Left ventricle myocardium inferior (tissue), 1 donor: ENCODE data around the gene PPY. TPM values are rescaled to one million over a fixed set of nuclear protein-coding genes. Genes with fewer than 3 reads are reported as not detected.
A peak's percentile ranks its signal among the peaks of the same experiment; 100 is the strongest.

Experiments
- DNase-seq: peaks from one replicate; pipeline ENCODE4 v3.0.0-alpha.2; 2020
- H3K27ac ChIP-seq: fragments of 200-600 bp; replicated peaks from 2 replicates; pipeline ENCODE4 v1.8.0; 2021
- H3K27me3 ChIP-seq: fragments of 200-600 bp; 2 replicates; pipeline ENCODE4 v1.8.0; 2021; ENCODE audit warnings: low read depth
- H3K36me3 ChIP-seq: fragments of 200-600 bp; 2 replicates; pipeline ENCODE4 v1.8.0; 2021
- H3K4me1 ChIP-seq: fragments of 200-600 bp; 2 replicates; pipeline ENCODE4 v1.8.0; 2021
- H3K4me3 ChIP-seq: fragments of 200-600 bp; 2 replicates; pipeline ENCODE4 v1.8.0; 2021; ENCODE audit warnings: mild to moderate bottlenecking, moderate library complexity
- H3K9me3 ChIP-seq: fragments of 200-600 bp; replicated peaks from 2 replicates; pipeline ENCODE4 v1.8.0; 2021
- CTCF ChIP-seq: fragments of 200-600 bp; IDR thresholded peaks from 2 replicates; pipeline ENCODE4 v1.8.0; 2021; ENCODE audit warnings: antibody characterized with exemption, mild to moderate bottlenecking, borderline replicate concordance
- intact Hi-C: fragments of 100-400 bp; cut with micrococcal nuclease; formaldehyde crosslinking; loops from one replicate; pipeline ENCODE4 v1.11.0; 2022
- total RNA-seq: library from RNA; stranded (reverse); fragmentation: NEBNext Ultra II Directional; extraction: Animal tissue kit (Norgen Biotek cat#: 25700); gene quantifications from one replicate; pipeline ENCODE4 v1.2.1, GENCODE V29; 2021
- donor health status: DM: no; HTN: yes; CAD: no; lungs with severe emphysema.

PPY gene
- total RNA-seq, 1 donor from 2014 or later: not detected

GRCh38 chr17:43983515-43984411 lies 41.5 kb upstream of the PPY start:
- Histone ChIP-seq H3K27ac (no peak overlapping the region), H3K27me3 (peaks cover 55% of the 10 kb centered on the region), H3K4me3 (peak overlapping the region; percentile 68), H3K36me3 (no peaks in the 10 kb centered on the region), H3K4me1 (peaks cover 32% of the 10 kb centered on the region), H3K9me3 (no peaks in the 10 kb centered on the region)
- DNase-seq: no peak
- intact Hi-C loops: no loop called here
- TF ChIP-seq CTCF: peak; percentile 37

- Histone ChIP-seq H3K4me3 (peak overlapping the region; percentile 68), H3K27me3 (peaks cover 59% of the 10 kb centered on the region), H3K9me3 (no peaks in the 10 kb centered on the region), H3K4me1 (peaks cover 32% of the 10 kb centered on the region), H3K36me3 (no peaks in the 10 kb centered on the region), H3K27ac (no peak overlapping the region)
- no peak for TF ChIP-seq CTCF
- no peak for DNase-seq
- intact Hi-C loops: no loop called here
These were observed 40.9 kb upstream of the PPY start for GRCh38 chr17:43983196-43983514.

- intact Hi-C loops: no loop called here
- H3K9me3 ChIP-seq: no peaks in the 10 kb centered on the region
- H3K4me1 ChIP-seq: peaks cover 24% of the 10 kb centered on the region
- H3K4me3 ChIP-seq: no peak overlapping the region
- TF ChIP-seq CTCF: no peak
- H3K36me3 ChIP-seq: no peaks in the 10 kb centered on the region
- no peak for DNase-seq
- H3K27ac ChIP-seq: no peak overlapping the region
- H3K27me3 ChIP-seq: peaks cover 60% of the 10 kb centered on the region
These were observed 39.9 kb upstream of the PPY start for GRCh38 chr17:43982171-43982570.

- no peak for TF ChIP-seq CTCF
- H3K4me3 ChIP-seq: no peak overlapping the region
- no peaks in the 10 kb centered on the region for H3K9me3 ChIP-seq
- no peaks in the 10 kb centered on the region for H3K36me3 ChIP-seq
- H3K4me1 ChIP-seq: peaks cover 13% of the 10 kb centered on the region
- peaks cover 54% of the 10 kb centered on the region for H3K27me3 ChIP-seq
- no peak overlapping the region for H3K27ac ChIP-seq
- no peak for DNase-seq
- intact Hi-C loops: no loop called here
These were observed 37.4 kb upstream of the PPY start for GRCh38 chr17:43979671-43980070.

- H3K36me3 ChIP-seq: no peaks in the 10 kb centered on the region
- TF ChIP-seq CTCF: no peak
- H3K4me3 ChIP-seq: no peak overlapping the region
- no peak for DNase-seq
- no peak overlapping the region for H3K27ac ChIP-seq
- H3K27me3 ChIP-seq: peaks cover 54% of the 10 kb centered on the region
- H3K4me1 ChIP-seq: peaks cover 8% of the 10 kb centered on the region
- intact Hi-C loops: no loop called here
- H3K9me3 ChIP-seq: no peaks in the 10 kb centered on the region
These were observed 36.7 kb upstream of the PPY start for GRCh38 chr17:43979011-43979410.
